CD4-positive, alpha-beta T cell treated with Interleukin-15 for 1 hour (primary cell): ENCODE data around the gene RMND1.
"Not testable (repeated sequence)": the region's sequence is repeated elsewhere in the genome, so short reads cannot be mapped to it uniquely, and the experiment has no call there.

ENCODE experiments used
- DNase-seq: peaks from one replicate; pipeline ENCODE4 v3.0.0-alpha.2; 2020

RMND1 gene, protein sequence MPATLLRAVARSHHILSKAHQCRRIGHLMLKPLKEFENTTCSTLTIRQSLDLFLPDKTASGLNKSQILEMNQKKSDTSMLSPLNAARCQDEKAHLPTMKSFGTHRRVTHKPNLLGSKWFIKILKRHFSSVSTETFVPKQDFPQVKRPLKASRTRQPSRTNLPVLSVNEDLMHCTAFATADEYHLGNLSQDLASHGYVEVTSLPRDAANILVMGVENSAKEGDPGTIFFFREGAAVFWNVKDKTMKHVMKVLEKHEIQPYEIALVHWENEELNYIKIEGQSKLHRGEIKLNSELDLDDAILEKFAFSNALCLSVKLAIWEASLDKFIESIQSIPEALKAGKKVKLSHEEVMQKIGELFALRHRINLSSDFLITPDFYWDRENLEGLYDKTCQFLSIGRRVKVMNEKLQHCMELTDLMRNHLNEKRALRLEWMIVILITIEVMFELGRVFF

DNA sequence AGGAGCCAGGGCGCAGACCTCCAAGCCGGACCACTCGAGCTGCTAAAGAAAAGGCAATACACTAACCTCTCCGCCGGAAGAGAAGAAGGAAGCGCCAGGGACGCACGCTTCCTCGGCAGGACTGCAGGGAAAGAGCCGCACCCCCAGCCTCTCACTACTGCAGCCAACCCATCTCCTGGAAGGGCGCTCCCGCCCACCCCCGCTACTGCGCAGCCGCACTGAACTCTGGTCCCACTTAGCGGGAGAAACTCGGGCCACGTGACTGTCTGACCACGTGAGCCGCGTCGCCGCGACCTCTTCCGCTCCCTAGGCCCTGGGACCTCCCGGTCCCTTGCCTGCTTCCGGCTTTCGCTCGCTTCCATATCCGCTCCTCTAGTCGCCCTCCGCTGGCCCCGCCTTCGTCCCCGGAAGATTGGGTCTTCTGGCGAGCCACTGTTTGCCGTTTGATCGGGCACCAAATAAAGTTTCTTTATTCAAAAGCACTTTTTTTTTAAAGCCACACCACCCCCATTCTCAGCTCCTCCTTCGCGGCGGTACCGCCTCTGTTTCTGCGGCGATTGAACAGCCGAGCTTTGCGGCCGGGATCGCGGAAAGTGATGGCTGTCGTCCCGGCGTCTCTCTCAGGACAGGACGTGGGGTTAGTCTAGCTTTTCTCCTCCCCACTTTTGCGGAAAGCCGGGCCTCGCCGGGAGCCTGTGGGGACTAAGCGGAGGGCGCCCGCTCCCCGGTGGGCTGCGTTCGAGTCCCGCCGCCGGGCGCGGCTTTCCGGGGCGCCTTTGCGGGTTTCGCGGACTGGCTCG is at the start of gene RMND1:
Gene RMND1 (minus strand): TSS at position 177 of the 800 bp plus-strand sequence. CDS start 6,315 bp downstream, outside the sequence.
- DNase-seq, result peak; percentile 100

DNA sequence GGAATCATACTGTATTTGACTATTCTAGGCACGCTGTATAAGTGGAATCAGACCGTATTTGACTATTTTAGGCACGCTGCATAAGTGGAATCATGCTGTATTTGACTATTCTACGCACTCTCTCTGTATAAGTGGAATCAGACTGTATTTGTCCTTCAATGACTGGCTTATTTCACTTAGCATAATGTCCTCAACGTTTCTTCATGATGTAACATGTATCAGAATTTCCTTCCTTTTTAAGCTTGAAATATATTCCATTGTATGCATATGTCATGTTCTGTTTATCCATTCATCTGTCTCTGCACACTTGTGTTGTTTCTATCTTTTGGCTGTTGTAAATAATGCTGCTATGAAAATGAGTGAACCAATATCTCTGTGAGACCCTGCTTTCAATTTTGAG is 47.6 kb upstream of the RMND1 start:
- DNase-seq, result no peak

DNA sequence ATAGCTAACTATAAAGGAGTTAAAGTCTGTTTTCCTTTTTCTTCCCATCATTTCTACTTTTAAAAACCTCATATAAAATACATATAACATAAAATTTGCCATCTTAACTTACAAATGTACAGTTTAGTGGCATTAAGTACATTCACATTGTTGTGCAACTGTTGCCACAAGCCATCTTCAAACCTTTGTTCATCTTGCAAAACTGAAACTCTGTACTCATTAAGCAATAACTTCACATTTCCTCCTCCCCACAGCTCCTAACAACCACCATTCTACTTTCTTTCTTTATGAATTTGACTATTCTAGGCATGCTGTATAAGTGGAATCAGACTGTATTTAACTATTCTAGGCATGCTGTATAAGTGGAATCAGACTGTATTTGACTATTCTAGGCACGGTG is 46.4 kb upstream of the RMND1 start:
- DNase-seq, result no peak

DNA sequence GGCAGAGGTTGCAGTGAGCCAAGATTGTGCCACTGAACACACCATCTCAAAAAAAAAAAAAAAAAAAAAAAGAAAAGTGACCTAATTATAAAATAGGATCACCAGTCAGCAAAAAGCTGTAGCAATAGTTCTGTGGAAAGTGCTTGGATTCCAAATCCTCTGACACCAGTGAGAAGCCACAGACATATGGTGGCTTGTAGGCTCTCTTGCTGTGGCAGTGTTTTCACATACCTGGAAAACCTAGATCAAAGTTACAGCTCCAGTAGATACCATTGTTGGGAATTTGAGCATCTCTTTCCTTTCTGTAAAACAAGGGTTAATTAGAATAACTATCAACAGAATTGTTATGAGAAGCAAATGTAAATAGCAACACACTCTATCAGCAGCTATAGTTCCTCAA is 46.0 kb upstream of the RMND1 start:
- no peak for DNase-seq

DNA sequence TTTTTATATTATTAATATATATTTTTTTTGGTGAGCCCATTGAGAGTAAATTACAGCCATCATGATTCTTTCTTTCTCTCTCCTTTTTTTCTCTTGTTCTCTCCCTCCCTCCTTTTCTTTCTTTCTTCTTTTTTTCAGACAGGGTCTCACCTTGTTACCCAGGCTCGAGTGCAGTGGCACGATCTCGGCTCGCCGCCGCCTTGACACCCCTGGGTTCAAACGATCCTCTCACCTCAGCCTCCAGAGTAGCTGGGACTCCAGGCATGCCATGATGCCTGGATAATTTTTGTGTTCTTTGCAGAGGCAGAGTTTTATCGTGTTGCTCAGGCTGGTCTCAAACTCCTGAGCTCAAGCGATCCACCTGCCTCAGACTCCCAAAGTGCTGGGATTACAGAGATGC is 43.5 kb upstream of the RMND1 start:
- DNase-seq, result no peak

DNA sequence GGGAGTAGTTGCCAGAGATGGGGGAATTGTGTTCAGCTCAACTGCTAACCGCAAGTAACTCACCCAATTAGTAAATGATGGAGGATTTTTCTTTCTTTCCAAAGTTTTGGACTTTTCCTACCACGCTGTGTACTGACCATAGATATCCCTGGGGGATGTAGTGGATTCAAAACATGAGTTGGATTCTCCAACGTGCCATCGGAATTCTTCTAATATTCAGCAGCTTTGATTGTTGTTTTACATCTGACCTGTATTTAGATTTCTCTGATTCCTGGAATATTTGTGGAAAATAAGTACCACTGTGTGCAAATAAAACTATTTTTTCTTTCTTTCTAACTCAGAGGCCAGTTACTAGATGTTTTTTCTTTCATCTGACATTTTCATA is 43.0 kb upstream of the RMND1 start:
- no peak for DNase-seq

DNA sequence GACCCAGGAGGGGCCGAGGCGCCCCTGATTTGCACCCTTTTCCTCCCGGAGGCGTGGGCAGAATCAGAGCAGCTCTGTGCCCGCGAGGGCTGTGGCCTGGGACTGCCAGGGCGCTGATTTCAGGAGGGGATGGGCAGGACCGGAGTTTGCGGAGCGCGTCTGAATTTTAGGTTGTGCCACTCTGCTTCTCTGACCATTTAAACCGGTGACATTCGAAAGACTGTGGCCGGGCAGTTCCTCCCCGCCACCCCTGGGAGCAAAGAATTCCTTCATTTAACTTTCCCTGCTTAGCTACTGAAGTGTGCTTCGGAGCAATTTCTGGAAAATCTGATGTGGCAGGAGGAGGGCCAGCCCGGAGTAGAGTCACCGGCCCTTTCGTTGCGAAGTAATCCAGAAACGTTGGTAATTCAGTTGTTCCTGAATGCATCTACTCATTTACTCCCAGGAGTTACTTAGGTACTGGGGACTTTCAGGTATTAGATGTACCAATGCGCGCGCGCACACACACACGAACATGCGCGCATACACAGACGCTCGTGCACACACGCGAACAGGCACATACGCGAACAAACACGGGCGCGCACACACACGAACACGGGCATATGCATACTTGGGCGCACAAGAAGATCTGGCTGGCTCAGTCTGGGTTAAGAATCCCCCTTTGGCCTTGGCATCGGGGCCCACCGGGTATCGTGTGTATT is 42.5 kb upstream of the RMND1 start:
- peak; percentile 40 for DNase-seq

DNA sequence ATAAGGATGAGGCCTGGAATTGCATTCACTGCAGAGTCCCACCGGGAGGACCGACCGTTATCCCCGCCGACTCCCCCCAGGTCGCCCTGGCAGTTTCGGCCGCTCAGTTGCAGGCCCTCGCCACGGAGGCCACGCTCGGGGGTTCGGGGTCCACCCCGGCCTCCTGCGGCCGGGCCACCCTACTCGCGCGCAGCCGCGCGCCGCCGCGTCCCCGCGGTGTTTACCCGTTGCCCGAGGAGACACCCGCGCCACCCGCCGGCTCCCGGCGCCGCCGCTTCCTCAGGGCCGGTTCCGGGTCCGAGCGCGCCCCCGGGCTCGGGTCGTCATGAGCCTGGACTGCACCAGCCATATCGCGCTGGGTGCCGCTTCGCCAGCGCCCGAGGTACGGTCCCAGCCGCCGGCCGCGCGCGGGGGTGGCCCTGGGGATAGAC is 41.9 kb upstream of the RMND1 start, which contains the start of gene CCDC170:
Gene CCDC170 (plus strand): TSS at position 214 of the 431 bp plus-strand sequence. CDS start 112 bp downstream, at position 326.
- peak; percentile 33 for DNase-seq

DNA sequence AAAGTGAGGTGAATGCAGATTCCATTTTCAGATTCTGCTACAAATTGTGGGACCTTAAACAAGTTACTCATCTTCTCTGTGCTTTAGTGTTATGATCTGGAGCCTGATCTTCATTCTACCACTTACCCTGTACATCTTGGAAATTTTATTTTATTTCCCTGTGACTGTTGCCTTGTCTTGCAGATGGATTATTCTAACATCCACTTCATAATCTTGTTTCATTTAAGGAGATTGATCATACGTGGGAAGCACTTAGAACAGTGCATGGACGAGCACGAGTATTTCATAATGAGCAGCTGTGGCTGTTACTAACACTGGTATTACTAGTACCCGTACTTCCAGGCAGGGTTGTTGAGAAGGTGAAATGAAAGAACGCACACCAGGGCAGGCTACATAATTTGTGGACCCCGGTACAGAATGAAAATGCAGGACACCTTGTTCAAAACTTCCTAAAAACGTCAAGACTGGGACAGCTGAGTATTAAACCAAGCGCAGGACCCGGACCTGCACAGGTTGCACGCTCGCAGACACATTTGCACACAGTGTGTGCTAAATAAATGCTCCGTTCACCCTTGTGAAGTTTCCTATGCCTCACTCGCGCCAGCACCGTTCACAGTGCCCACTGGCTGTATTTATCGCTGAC is 41.4 kb upstream of the RMND1 start:
- no peak for DNase-seq

DNA sequence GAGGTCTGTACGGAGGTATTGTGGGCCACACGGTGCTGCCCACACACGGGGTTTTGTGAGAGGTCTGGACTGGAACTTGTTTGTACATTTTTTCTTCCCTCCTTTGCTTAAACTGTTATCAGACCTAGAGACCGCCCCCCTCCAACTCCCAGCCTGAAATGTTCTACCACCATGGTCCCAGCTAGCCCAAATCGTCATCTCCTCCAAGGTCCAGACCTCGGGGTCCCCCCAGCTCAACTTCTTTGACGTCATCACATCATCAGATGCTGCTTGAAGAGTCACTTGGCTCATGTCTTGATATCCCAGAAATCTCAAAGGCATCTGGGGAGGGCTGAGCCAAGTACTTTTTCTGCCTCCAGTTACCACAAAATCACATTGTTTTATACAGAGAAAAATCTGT is 39.1 kb upstream of the RMND1 start:
- no peak for DNase-seq

DNA sequence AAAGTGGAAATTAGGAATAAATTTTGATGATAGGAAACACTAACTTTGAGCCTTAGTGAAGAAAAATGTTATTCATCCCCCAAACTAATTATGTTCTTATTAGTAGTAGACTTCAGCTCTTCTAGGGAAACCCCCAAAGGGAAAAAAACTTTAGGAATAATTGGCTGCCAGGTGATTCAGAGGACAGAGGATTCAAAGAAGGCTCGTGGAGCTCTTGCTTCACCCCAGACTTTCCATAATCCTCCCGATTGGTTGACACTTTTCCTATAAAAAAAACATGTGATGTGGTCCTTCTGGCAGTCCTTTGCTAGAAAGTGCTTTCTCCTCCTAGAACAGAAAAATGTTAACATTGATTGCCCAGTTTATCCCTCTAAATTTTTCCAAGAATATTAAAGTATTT is 36.3 kb upstream of the RMND1 start:
- DNase-seq, result no peak

DNA sequence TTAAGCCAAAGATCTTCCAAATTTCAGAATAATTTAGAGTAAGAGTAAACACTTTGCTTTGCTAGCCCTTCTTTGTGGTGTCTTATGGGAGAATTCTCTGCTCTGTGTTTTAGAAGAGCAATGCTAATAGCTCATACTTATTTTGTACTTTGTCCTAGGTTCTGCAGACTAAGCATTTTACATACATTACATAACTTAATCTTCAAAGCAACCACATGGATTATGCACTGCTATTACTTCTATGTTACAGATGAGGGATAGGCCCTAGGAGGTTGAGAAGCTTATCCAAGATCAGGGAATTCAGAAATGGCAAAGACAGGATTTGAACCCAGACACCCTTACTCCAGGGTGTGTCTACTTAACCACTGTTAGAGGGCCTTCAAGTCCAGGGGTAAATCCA is 32.1 kb upstream of the RMND1 start:
- no peak for DNase-seq

DNA sequence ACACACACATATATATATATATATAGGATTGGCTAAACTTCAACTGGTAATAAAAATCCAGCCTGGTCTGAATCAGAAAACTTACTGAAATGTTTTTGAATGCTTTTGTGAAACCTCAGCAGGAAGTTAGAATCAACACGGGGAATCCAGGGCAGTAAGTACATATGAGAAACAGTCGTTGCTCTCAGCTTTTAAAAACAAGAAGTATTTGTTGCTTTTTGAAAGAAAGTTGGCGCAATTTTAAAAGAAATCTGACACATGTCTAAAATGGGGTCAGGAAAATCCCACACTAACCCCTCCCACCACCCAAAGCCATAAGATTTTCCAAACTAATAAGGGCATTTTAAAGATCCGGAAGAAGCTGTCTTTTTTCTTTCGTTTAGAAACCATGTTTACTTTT is 30.4 kb upstream of the RMND1 start:
- no peak for DNase-seq

DNA sequence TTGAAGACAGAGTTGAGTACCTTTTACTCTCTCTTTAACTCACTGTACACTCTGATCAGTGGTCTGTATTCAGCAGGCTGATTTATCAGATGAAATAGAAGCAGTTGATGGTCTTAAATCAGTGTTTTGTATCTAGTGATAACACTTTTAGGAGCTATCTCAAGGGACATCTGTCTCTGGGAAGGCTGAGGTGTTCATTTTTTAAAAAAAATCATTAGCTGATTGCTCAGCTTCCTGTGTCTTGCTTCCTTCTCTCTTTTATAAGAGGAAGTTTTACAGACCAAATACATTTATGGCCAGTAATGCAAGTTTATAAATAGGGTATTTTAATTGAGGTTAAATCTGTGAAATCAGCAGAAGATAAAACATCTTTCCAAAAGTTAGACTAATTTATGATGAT is 29.9 kb upstream of the RMND1 start:
- DNase-seq, result no peak

DNA sequence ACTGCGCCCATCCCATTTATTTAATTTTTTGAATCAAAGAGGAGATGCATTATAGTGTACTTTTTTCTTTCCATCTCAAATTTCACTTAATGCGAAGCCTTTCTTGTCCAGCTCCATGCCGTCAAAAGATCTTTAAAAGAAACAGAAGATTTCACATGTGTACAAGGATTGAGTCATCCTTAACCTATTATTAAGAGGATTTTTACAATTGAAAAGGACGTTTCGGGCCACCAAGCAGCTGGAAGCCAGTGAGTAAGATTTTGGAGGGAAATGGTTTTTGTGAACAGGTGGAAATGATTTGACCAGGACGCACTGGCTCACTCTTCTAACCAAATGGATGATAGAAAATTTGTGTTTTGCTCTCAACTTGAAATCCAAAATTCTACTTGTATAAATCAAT is 26.7 kb upstream of the RMND1 start:
- DNase-seq, result no peak

DNA sequence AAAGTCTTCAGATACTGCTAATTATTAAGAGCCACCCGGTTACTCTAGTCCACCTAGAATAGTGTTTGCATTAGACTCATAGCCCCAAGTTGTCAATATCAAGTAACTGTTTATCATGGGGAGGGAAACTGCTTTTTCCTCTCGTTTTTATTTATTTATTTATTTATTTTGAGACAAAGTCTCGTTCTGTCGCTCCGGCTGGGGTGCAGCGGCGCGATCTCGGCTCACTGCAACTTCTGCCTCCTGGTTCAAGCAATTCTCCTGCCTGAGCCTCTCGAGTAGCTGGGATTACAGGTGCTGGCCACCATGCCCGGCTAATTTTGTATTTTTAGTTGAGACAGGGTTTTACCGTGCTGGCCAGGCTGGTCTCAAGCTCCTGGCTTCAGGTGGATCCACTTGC is 25.8 kb upstream of the RMND1 start:
- no peak for DNase-seq

DNA sequence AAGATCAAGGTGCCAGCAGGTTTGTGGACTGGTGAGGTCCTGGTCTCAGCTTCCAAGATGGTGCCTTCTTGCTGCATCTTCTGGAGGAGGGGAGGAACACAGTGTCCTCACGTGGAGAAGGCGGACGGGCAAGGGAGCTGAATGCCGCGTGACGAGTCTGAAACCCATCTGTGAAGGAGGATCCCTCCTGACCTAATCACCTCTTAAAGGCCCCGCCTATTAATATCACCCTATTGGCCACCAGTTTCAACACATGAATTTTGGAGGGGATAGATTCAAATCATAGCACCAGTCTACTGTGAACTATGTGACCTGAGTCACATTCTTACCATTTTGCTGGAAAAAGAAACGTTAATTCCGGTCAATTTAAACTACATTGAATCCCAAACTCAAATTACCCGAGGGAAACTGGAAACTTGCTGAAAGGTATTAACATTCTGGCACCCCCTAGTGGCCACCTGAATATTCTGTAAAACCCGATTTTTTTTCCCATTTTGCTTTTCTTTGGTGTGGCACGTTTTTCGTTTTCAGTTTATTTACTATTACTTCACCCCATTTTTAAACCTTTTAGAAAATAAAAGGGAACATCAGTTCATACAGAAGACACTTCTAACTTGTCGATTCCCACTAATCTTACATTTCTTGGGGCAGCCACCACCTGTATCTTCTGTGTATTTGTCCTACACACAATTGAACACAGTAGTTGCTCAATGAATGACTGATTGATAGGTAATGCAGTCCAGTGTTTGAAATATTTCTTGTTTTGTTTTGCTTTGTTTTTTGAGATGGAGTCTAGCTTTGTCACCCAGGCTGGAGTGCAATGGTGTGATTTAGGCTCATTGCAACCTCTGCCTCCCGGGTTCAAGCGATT is 24.0 kb upstream of the RMND1 start:
- DNase-seq, result no peak

DNA sequence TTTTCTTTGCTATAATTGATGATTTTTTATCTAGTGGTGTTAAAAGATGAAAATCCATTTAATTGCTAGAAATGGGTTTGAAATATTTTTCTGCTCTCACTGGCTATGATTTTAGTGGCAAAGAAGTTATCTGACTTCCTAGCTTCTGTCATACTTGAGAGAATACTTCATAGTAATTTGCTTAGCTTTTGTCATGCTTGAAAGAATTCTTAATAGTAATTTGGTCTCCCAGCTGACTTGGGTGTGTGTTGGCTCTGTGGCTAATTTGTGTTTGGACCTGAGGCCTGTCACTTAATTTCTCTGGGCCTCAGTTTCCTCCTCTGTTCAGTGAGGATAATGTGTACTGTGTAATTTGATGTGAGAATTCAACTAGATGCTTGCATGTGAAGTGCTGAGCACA is 12.8 kb upstream of the RMND1 start:
- DNase-seq, result no peak

DNA sequence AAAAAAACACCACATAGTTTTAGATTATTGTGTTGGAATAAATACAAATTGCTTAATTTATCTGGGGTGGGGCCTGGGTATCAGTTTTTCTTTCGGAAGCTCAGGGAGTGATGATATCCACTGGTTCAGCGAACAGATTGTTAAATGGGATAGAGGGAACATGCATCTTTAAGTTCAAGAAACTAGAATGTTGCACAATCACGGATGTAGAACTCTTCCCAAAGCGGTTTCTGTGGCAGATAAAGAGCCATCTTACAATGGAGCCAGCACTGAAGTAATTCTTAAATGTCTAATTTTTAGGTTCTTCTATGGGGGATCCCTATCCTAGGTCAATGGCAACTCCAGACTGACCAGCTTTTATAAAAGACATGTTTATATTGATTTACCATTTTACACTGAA is 9.7 kb upstream of the RMND1 start:
- DNase-seq, result no peak

DNA sequence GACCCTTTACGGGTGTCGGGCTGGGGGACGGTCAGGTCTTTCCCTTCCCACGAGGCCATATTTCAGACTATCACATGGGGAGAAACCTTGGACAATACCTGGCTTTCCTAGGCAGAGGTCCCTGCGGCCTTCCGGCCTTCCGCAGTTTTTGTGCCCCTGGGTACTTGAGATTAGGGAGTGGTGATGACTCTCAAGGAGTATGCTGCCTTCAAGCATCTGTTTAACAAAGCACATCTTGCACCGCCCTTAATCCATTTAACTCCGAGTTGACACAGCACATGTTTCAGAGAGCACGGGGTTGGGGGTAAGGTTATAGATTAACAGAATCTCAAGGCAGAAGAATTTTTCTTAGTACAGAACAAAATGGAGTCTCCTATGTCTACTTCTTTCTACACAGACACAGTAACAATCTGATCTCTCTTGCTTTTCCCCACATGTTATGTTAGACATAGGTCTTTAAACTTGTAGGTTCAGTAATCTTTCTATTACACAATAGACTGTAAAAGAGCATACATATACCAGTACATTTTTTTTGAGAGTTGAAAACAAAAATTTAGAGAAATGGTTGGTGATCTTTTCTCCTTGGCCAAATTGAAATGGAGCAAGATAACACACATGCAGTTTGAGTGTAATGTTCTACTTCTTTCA is 3.9 kb upstream of the RMND1 start:
- DNase-seq, result not testable (repeated sequence)

DNA sequence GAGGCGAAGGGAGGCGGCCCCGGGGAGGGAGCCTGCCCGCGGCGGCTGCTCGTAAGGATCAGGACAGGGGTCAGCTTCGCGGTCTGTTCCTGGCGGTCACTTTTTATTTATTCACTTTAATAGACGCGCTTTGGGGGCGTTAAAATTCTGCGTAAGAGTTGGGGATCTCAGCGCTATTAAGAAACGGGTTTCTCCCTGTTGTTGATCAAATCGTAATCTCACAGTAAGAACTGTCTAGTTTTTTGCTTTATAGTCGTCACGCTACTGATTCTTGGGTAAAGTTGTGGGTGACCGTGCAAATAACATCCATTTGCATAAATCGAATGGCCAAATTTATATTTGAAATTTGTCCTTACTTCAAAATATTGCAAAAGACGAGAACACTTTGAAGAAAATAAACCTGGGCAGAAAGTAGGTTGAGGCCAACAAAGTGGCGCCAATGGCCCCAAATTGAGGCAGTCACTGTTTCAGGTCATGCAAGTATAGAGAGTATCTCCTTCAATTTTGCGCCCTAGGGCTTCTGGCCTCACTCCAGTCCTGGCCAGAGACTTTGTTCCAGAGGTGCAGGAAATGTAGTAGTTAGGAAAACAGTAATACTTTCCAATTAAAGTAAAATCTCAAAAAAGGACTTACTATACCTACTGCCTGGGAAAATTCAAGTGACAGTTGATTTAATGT is 963 bp upstream of the RMND1 start:
- no peak for DNase-seq
